GM18861 (cell line): ENCODE results near the gene CTRL.
"Not testable (repeated sequence)": the region's sequence is repeated elsewhere in the genome, so short reads cannot be mapped to it uniquely, and the experiment has no call there.

ENCODE experiments used
- ATAC-seq: cut with Tn5 transposase; IDR thresholded peaks from one replicate; pipeline ENCODE4 v1.9.1; 2021; ENCODE audit not compliant: unreplicated experiment

CTRL gene

GRCh38 chr16:67941469-67942199 lies 10.0 kb upstream of the CTRL start:
- ATAC-seq: no peak

GRCh38 chr16:67940446-67941089 lies 8.9 kb upstream of the CTRL start:
- ATAC-seq: no peak

GRCh38 chr16:67939507-67940445 lies 8.1 kb upstream of the CTRL start:
- ATAC-seq: no peak

- not testable (repeated sequence) for ATAC-seq
Observed at GRCh38 chr16:67937713-67938112, 6.1 kb upstream of the CTRL start.

GRCh38 chr16:67936880-67937605 lies 5.4 kb upstream of the CTRL start:
- peak; percentile 69 for ATAC-seq

GRCh38 chr16:67936124-67936879 lies 4.6 kb upstream of the CTRL start, which contains the start of gene PSMB10:
PSMB10 (minus strand) TSS chr16:67936850; CDS start chr16:67936749, 101 bp downstream.
- ATAC-seq: no peak

- peak; percentile 79 for ATAC-seq
Observed at GRCh38 chr16:67935402-67936123, 3.9 kb upstream of the CTRL start.

- ATAC-seq: no peak
Observed at GRCh38 chr16:67935101-67935401, 3.4 kb upstream of the CTRL start.

- no peak for ATAC-seq
Observed at GRCh38 chr16:67934306-67935100, 2.8 kb upstream of the CTRL start.

GRCh38 chr16:67933805-67934204 lies 2.1 kb upstream of the CTRL start:
- no peak for ATAC-seq

GRCh38 chr16:67932462-67932840 lies 789 bp upstream of the CTRL start:
- no peak for ATAC-seq

GRCh38 chr16:67930678-67931211 lies 917 bp downstream of the CTRL start:
- ATAC-seq: no peak

GRCh38 chr16:67930191-67930590 lies 1.5 kb downstream of the CTRL start:
- no peak for ATAC-seq

GRCh38 chr16:67928561-67929364 lies 2.9 kb downstream of the CTRL start:
- no peak for ATAC-seq

GRCh38 chr16:67928147-67928546 lies 3.5 kb downstream of the CTRL start:
- no peak for ATAC-seq

- ATAC-seq: no peak
Observed at GRCh38 chr16:67927131-67927941, 4.3 kb downstream of the CTRL start.

GRCh38 chr16:67926181-67926750 lies 5.4 kb downstream of the CTRL start:
- no peak for ATAC-seq
